H9 (cell line): ENCODE results near the gene ANGPTL3. TPM values are rescaled to one million over a fixed set of nuclear protein-coding genes. Genes with fewer than 3 reads are reported as not detected.

ENCODE experiments used
- DNase-seq: peaks from one replicate; pipeline ENCODE4 v3.0.0-alpha.2; 2017
- H2AFZ ChIP-seq: one replicate; pipeline ENCODE4 v1.6.1; 2013; ENCODE audit warnings: mild to moderate bottlenecking, low read length, control low read depth, moderate library complexity
- H2AK5ac ChIP-seq: 2 replicates; pipeline ENCODE4 v1.6.1; 2013; ENCODE audit warnings: low read length, control low read depth, mixed read lengths; ENCODE audit not compliant: insufficient read length
- H2BK120ac ChIP-seq: one replicate; pipeline ENCODE4 v1.6.1; 2013; ENCODE audit warnings: low read depth, mild to moderate bottlenecking, low read length, control low read depth, inconsistent platforms; ENCODE audit not compliant: poor library complexity, severe bottlenecking
- H2BK12ac ChIP-seq: 2 replicates; pipeline ENCODE4 v1.6.1; 2013; ENCODE audit warnings: low read length, control low read depth, mixed read lengths, low read depth; ENCODE audit not compliant: insufficient read length
- H2BK15ac ChIP-seq: 2 replicates; pipeline ENCODE4 v1.6.1; 2013; ENCODE audit warnings: low read depth, low read length, control low read depth
- H2BK20ac ChIP-seq: one replicate; pipeline ENCODE4 v1.6.1; 2013; ENCODE audit warnings: low read depth, mild to moderate bottlenecking, low read length, control low read depth, inconsistent platforms; ENCODE audit not compliant: poor library complexity, severe bottlenecking
- H2BK5ac ChIP-seq: 2 replicates; pipeline ENCODE4 v1.6.1; 2013; ENCODE audit warnings: low read length, control low read depth, mixed read lengths; ENCODE audit not compliant: insufficient read length
- H3K14ac ChIP-seq: 2 replicates; pipeline ENCODE4 v1.6.1; 2013; ENCODE audit warnings: low read length, control low read depth; ENCODE audit not compliant: insufficient read depth
- H3K18ac ChIP-seq: 2 replicates; pipeline ENCODE4 v1.6.1; 2013; ENCODE audit warnings: low read depth, mild to moderate bottlenecking, mixed read lengths, low read length, control low read depth; ENCODE audit not compliant: insufficient read length
- H3K23ac ChIP-seq: 2 replicates; pipeline ENCODE4 v1.6.1; 2013; ENCODE audit warnings: low read length, control low read depth, mixed read lengths, low read depth; ENCODE audit not compliant: insufficient read length
- H3K23me2 ChIP-seq: 2 replicates; pipeline ENCODE4 v1.6.1; 2013; ENCODE audit warnings: low read depth, mild to moderate bottlenecking, mixed read lengths, low read length, control low read depth; ENCODE audit not compliant: insufficient read length, poor library complexity, severe bottlenecking
- H3K27ac ChIP-seq: 2 replicates; pipeline ENCODE4 v1.5.1; 2013; ENCODE audit warnings: low read length, control low read depth, mixed read lengths, low read depth; ENCODE audit not compliant: insufficient read length
- H3K27me3 ChIP-seq: 2 replicates; pipeline ENCODE4 v1.6.1; 2013; ENCODE audit warnings: low read length, control low read depth, inconsistent platforms; ENCODE audit not compliant: insufficient read depth
- H3K4ac ChIP-seq: 2 replicates; pipeline ENCODE4 v1.6.1; 2013; ENCODE audit warnings: low read depth, mild to moderate bottlenecking, control low read depth, inconsistent platforms, low read length, moderate library complexity
- H3K4me1 ChIP-seq: 2 replicates; pipeline ENCODE4 v1.6.1; 2013; ENCODE audit warnings: low read length, control low read depth, inconsistent platforms; ENCODE audit not compliant: insufficient read depth
- H3K4me2 ChIP-seq: 2 replicates; pipeline ENCODE4 v1.6.1; 2013; ENCODE audit warnings: low read length, control low read depth, mixed read lengths; ENCODE audit not compliant: insufficient read length, insufficient read depth
- H3K56ac ChIP-seq: 2 replicates; pipeline ENCODE4 v1.6.1; 2013; ENCODE audit warnings: low read depth, mild to moderate bottlenecking, mixed read lengths, low read length, control low read depth; ENCODE audit not compliant: insufficient read length
- H3K79me1 ChIP-seq: 2 replicates; pipeline ENCODE4 v1.6.1; 2013; ENCODE audit warnings: low read depth, mild to moderate bottlenecking, moderate library complexity, low read length, control low read depth, inconsistent platforms; ENCODE audit not compliant: insufficient read depth, poor library complexity, severe bottlenecking
- H3K79me2 ChIP-seq: 2 replicates; pipeline ENCODE4 v1.6.1; 2013; ENCODE audit warnings: low read length, control low read depth, inconsistent platforms; ENCODE audit not compliant: insufficient read depth
- H3K9ac ChIP-seq: 2 replicates; pipeline ENCODE4 v1.6.1; 2013; ENCODE audit warnings: low read length, control low read depth, mixed read lengths; ENCODE audit not compliant: insufficient read length; ENCODE audit errors: extremely low read depth
- H3K9me3 ChIP-seq: one replicate; pipeline ENCODE4 v1.6.1; 2013; ENCODE audit warnings: low read depth, low read length, inconsistent platforms; ENCODE audit not compliant: control insufficient read depth
- H3T11ph ChIP-seq: one replicate; pipeline ENCODE4 v1.6.1; 2013; ENCODE audit warnings: mild to moderate bottlenecking, low read length, control low read depth, inconsistent platforms
- H4K20me1 ChIP-seq: one replicate; pipeline ENCODE4 v1.6.1; 2013; ENCODE audit not compliant: control insufficient read depth, insufficient read length, insufficient read depth
- H4K5ac ChIP-seq: 2 replicates; pipeline ENCODE4 v1.6.1; 2013; ENCODE audit warnings: low read depth, mild to moderate bottlenecking, mixed read lengths, low read length, control low read depth; ENCODE audit not compliant: insufficient read length
- H4K8ac ChIP-seq: replicated peaks from 2 replicates; pipeline ENCODE4 v1.6.1; 2013; ENCODE audit warnings: low read length, control low read depth, mixed read lengths, low read depth; ENCODE audit not compliant: insufficient read length
- H4K91ac ChIP-seq: 2 replicates; pipeline ENCODE4 v1.6.1; 2013; ENCODE audit warnings: low read depth, mild to moderate bottlenecking, moderate library complexity, mixed read lengths, low read length, control low read depth; ENCODE audit not compliant: insufficient read length
- H3K27ac Mint-ChIP-seq, 3 experiments: 2 replicates in 2 of 3; 3 replicates in 1 of 3; pipeline ENCODE4 v1.8.0; 2020 to 2021; ENCODE audit warnings: mixed read lengths in 3 of 3, mild to moderate bottlenecking in 1 of 3, moderate library complexity in 1 of 3
- H3K27me3 Mint-ChIP-seq: 2 replicates; pipeline ENCODE4 v1.8.0; 2021; ENCODE audit warnings: low read depth, mild to moderate bottlenecking, moderate library complexity, mixed read lengths
- H3K36me3 Mint-ChIP-seq, 3 experiments: 2 replicates in 2 of 3; 3 replicates in 1 of 3; pipeline ENCODE4 v1.8.0; 2020 to 2021; ENCODE audit warnings: low read depth in 3 of 3, mixed read lengths in 3 of 3; ENCODE audit not compliant: insufficient read depth in 1 of 3
- H3K4me1 Mint-ChIP-seq, 2 experiments: 2 replicates each; pipeline ENCODE4 v1.8.0; 2020; ENCODE audit warnings: mixed read lengths in 2 of 2
- H3K4me3 Mint-ChIP-seq, 2 experiments: 2 replicates in 1 of 2; 3 replicates in 1 of 2; pipeline ENCODE4 v1.8.0; 2020 to 2021; ENCODE audit warnings: mild to moderate bottlenecking in 2 of 2, mixed read lengths in 2 of 2, moderate library complexity in 1 of 2
- H3K9me3 Mint-ChIP-seq, 2 experiments: 2 replicates in 1 of 2; 3 replicates in 1 of 2; pipeline ENCODE4 v1.8.0; 2020; ENCODE audit warnings: mild to moderate bottlenecking in 2 of 2, mixed read lengths in 2 of 2, moderate library complexity in 1 of 2
- CTCF ChIP-seq: fragments of 200-600 bp; sonication (generic); conservative IDR thresholded peaks from 3 replicates; pipeline ENCODE4 v1.8.0; 2021; ENCODE audit warnings: antibody characterized with exemption, mild to moderate bottlenecking
- WGBS: extraction: QIAGEN DNeasy Blood & Tissue Kit; methylation state at CpG from one replicate; pipeline ENCODE4 v1.1.7; 2013; ENCODE audit warnings: missing lambda C conversion rate, low lambda C conversion rate, mixed read lengths; ENCODE audit not compliant: insufficient read length; ENCODE audit errors: extremely low coverage; 5-methylcytosine and 5-hydroxymethylcytosine counted together
- total RNA-seq: library from RNA; stranded (reverse); gene quantifications from 2 replicates; pipeline ENCODE4 v1.2.1, GENCODE V29; 2021

The ANGPTL3 gene
- total RNA-seq, 1 experiment from 2014 or later, result not detected

- Histone ChIP-seq H3K4me1 (no peaks in the 10 kb centered on the region), H3K56ac (no peak overlapping the region), H4K8ac (no peak overlapping the region), H4K20me1 (no peaks in the 10 kb centered on the region), H3K27me3 (no peaks in the 10 kb centered on the region), H3K4ac (no peak overlapping the region), H3K79me1 (no peaks in the 10 kb centered on the region), H4K91ac (no peak overlapping the region), H3K79me2 (no peaks in the 10 kb centered on the region), H3K27ac (no peak overlapping the region), H2AFZ (no peak overlapping the region), H3K14ac (no peak overlapping the region), H3K18ac (no peak overlapping the region), H3T11ph (no peak overlapping the region), H2BK120ac (no peak overlapping the region), H3K9ac (no peak overlapping the region), H3K4me2 (no peak overlapping the region), H3K9me3 (no peaks in the 10 kb centered on the region), H3K23me2 (no peaks in the 10 kb centered on the region), H2BK12ac (no peak overlapping the region), H4K5ac (no peak overlapping the region), H3K23ac (no peak overlapping the region), H2BK5ac (no peak overlapping the region), H2BK20ac (no peak overlapping the region), H2AK5ac (no peak overlapping the region), H2BK15ac (no peak overlapping the region)
- Mint-ChIP-seq H3K36me3 (no peaks in the 10 kb centered on the region; a peak in 2 of 7 replicates), H3K27me3 (no peaks in the 10 kb centered on the region), H3K27ac (no peak overlapping the region), H3K4me3 (no peak overlapping the region), H3K9me3 (no peaks in the 10 kb centered on the region; a peak in 1 of 5 replicates), H3K4me1 (peaks cover 13% of the 10 kb centered on the region in 2 experiments)
- no CpG with 5 or more reads among the region's 1 CpG for WGBS
- DNase-seq, result no peak
- no peak for TF ChIP-seq CTCF
Measured at GRCh38 chr1:62590970-62591368, 6.4 kb upstream of the ANGPTL3 start.
